HEK293 (cell line): ENCODE data around the gene USP44.

ENCODE experiments used
- KLF16 ChIP-seq: fragments of 450-650 bp; formaldehyde crosslinking; IDR thresholded peaks from 2 replicates; pipeline ENCODE4 v1.5.1; 2017; ENCODE audit warnings: missing biosample characterization, missing genetic modification characterization
- KLF7 ChIP-seq: fragments of 450-650 bp; formaldehyde crosslinking; IDR thresholded peaks from 2 replicates; pipeline ENCODE4 v1.5.1; 2016; ENCODE audit warnings: missing biosample characterization, missing genetic modification characterization, borderline replicate concordance
- ZNF121 ChIP-seq: fragments of 450-650 bp; formaldehyde crosslinking; IDR thresholded peaks from 2 replicates; pipeline ENCODE4 v1.5.1; 2016; ENCODE audit warnings: missing biosample characterization, missing genetic modification characterization
- ZNF211 ChIP-seq: fragments of 450-650 bp; formaldehyde crosslinking; IDR thresholded peaks from 2 replicates; pipeline ENCODE4 v1.5.1; 2016; ENCODE audit warnings: low read depth, missing biosample characterization, missing genetic modification characterization
- ZNF324 ChIP-seq: fragments of 450-650 bp; formaldehyde crosslinking; IDR thresholded peaks from 2 replicates; pipeline ENCODE4 v1.5.1; 2016; ENCODE audit warnings: missing biosample characterization, missing genetic modification characterization
- ZNF560 ChIP-seq: fragments of 450-650 bp; formaldehyde crosslinking; IDR thresholded peaks from 2 replicates; pipeline ENCODE4 v1.5.1; 2017; ENCODE audit warnings: missing biosample characterization, missing genetic modification characterization, borderline replicate concordance
- ZSCAN23 ChIP-seq: fragments of 450-650 bp; formaldehyde crosslinking; IDR thresholded peaks from 2 replicates; pipeline ENCODE4 v1.5.1; 2016; ENCODE audit warnings: missing biosample characterization, missing genetic modification characterization
- TF ChIP-seq, protein P1 (sequence below): fragments of 450-650 bp; formaldehyde crosslinking; IDR thresholded peaks from 2 replicates; pipeline ENCODE4 v1.5.1; 2016; ENCODE audit warnings: missing biosample characterization, missing genetic modification characterization
- TF ChIP-seq, protein P2 (sequence below): fragments of 450-650 bp; formaldehyde crosslinking; IDR thresholded peaks from 2 replicates; pipeline ENCODE4 v1.5.1; 2016; ENCODE audit warnings: missing biosample characterization, missing genetic modification characterization

DNA sequence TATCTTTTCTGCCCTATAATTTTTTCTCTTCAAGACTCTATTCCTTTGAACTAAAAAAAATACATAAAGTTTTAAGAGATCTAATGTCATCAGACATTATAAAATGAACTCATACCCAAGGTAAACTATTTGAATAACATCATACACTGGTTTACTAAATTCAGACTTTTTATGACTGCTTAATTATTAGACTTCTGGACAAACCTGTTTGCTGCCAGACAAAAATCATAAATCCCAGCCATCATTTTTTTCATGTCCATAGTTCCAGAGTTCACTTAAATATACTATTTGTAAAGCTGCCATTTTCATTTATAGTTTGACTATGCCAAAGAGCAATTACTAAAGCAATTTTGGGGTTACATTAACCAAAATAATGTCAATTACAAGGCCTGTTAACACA lies 34.0 kb downstream of the USP44 start:
- TF ChIP-seq ZNF121 (tag by site-specific recombination) (no peak), KLF7 (tag by site-specific recombination) (no peak), ZNF560 (tag by site-specific recombination) (no peak), ZNF324 (no peak), ZNF211 (tag by site-specific recombination) (no peak), ZSCAN23 (tag by site-specific recombination) (no peak), KLF16 (tag by site-specific recombination) (no peak)
- TF ChIP-seq, protein P1, sequence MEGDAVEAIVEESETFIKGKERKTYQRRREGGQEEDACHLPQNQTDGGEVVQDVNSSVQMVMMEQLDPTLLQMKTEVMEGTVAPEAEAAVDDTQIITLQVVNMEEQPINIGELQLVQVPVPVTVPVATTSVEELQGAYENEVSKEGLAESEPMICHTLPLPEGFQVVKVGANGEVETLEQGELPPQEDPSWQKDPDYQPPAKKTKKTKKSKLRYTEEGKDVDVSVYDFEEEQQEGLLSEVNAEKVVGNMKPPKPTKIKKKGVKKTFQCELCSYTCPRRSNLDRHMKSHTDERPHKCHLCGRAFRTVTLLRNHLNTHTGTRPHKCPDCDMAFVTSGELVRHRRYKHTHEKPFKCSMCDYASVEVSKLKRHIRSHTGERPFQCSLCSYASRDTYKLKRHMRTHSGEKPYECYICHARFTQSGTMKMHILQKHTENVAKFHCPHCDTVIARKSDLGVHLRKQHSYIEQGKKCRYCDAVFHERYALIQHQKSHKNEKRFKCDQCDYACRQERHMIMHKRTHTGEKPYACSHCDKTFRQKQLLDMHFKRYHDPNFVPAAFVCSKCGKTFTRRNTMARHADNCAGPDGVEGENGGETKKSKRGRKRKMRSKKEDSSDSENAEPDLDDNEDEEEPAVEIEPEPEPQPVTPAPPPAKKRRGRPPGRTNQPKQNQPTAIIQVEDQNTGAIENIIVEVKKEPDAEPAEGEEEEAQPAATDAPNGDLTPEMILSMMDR (tag by site-specific recombination): no peak
- TF ChIP-seq, protein P2, sequence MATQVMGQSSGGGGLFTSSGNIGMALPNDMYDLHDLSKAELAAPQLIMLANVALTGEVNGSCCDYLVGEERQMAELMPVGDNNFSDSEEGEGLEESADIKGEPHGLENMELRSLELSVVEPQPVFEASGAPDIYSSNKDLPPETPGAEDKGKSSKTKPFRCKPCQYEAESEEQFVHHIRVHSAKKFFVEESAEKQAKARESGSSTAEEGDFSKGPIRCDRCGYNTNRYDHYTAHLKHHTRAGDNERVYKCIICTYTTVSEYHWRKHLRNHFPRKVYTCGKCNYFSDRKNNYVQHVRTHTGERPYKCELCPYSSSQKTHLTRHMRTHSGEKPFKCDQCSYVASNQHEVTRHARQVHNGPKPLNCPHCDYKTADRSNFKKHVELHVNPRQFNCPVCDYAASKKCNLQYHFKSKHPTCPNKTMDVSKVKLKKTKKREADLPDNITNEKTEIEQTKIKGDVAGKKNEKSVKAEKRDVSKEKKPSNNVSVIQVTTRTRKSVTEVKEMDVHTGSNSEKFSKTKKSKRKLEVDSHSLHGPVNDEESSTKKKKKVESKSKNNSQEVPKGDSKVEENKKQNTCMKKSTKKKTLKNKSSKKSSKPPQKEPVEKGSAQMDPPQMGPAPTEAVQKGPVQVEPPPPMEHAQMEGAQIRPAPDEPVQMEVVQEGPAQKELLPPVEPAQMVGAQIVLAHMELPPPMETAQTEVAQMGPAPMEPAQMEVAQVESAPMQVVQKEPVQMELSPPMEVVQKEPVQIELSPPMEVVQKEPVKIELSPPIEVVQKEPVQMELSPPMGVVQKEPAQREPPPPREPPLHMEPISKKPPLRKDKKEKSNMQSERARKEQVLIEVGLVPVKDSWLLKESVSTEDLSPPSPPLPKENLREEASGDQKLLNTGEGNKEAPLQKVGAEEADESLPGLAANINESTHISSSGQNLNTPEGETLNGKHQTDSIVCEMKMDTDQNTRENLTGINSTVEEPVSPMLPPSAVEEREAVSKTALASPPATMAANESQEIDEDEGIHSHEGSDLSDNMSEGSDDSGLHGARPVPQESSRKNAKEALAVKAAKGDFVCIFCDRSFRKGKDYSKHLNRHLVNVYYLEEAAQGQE (tag by site-specific recombination): no peak
